IPS-18c (cell line): ENCODE results near the gene VEGFB.

ENCODE experiments used
- H3K4me3 ChIP-seq: 2 replicates; pipeline ENCODE4 v1.7.0; 2013; ENCODE audit warnings: low read depth, mild to moderate bottlenecking, low read length, moderate library complexity; ENCODE audit not compliant: insufficient read depth
- H3K9me3 ChIP-seq: one replicate; pipeline ENCODE4 v1.6.1; 2013; ENCODE audit warnings: mild to moderate bottlenecking, low read length, moderate library complexity; ENCODE audit not compliant: control insufficient read depth, insufficient read depth

Gene VEGFB

GRCh38 chr11:64263021-64263946 lies 28.9 kb downstream of the VEGFB start:
- no peak overlapping the region for H3K4me3 ChIP-seq
- no peaks in the 10 kb centered on the region for H3K9me3 ChIP-seq

- no peak overlapping the region for H3K4me3 ChIP-seq
Observed at GRCh38 chr11:64263947-64264317, 29.5 kb downstream of the VEGFB start.

DNA sequence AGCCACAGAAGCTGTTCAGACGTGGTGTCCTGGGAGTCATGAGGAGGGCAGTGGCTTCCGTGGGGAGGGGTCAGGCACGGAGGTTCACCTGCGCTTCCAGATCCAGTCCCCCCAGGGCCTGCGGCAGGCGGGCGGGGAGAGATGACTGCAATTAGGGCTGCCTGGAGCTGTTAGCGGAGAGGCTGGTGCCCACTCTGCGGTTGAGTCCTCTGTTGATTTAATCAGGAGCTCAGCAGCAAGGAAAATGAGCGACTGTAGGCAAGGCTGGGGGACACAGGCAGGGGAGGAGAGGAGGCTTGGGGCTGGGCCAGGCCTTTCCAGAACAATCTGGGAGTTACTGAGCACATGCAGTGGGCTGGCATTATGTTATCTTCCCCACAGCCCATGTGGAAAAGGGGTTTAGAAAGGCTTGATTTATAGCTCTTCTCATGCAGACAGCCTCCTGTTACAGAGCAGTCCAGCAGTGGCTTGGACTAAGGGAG lies 30.0 kb downstream of the VEGFB start:
- no peak overlapping the region for H3K4me3 ChIP-seq
- H3K9me3 ChIP-seq: no peaks in the 10 kb centered on the region

More at GRCh38 chr11:64263947-64264317, 29.5 kb downstream of the VEGFB start:
- H3K9me3 ChIP-seq: no peaks in the 10 kb centered on the region

- Histone ChIP-seq H3K4me3 (no peak overlapping the region), H3K9me3 (no peaks in the 10 kb centered on the region)
Observed at GRCh38 chr11:64265176-64266160, 31.1 kb downstream of the VEGFB start.

- H3K4me3 ChIP-seq: no peak overlapping the region
- H3K9me3 ChIP-seq: no peaks in the 10 kb centered on the region
Observed at GRCh38 chr11:64266339-64266738, 32.0 kb downstream of the VEGFB start.

GRCh38 chr11:64267207-64267945 lies 33.0 kb downstream of the VEGFB start:
- Histone ChIP-seq H3K9me3 (no peaks in the 10 kb centered on the region), H3K4me3 (no peak overlapping the region)

GRCh38 chr11:64268025-64268892 lies 33.9 kb downstream of the VEGFB start:
- Histone ChIP-seq H3K9me3 (no peaks in the 10 kb centered on the region), H3K4me3 (peak overlapping the region; percentile 87)

DNA sequence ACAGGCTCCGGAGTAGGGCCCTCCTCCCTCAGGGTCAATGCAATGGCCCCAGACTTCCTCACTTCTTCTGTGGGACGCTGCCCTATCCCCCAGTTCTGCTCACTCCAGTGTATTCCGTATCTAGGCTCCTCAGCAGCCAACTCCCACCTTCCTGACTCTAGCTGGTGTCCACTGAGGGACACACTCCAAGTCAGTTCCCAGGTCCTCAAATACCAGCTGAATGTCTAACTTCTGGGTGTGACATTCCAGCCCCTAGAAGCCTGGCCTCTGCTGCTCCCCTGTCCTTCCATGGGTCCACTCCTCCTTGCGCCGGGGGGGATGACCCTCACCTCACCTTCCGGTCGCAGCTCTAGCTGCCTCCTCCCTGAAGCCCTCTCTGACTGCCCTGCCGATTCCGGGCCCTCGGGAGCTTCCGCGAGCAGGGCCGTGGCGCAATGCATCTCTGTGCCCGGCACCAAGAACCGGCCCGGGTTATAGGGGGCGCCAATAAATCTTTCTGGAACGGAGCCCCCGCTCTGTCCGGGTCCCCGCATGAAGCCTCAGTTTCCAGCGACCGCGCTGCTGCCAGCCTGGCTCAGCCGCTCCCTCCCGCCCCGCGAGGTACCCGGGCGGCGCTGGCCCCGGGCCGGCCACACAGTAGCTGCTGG lies 34.6 kb downstream of the VEGFB start:
- Histone ChIP-seq H3K9me3 (no peaks in the 10 kb centered on the region), H3K4me3 (peak overlapping the region; percentile 87)

DNA sequence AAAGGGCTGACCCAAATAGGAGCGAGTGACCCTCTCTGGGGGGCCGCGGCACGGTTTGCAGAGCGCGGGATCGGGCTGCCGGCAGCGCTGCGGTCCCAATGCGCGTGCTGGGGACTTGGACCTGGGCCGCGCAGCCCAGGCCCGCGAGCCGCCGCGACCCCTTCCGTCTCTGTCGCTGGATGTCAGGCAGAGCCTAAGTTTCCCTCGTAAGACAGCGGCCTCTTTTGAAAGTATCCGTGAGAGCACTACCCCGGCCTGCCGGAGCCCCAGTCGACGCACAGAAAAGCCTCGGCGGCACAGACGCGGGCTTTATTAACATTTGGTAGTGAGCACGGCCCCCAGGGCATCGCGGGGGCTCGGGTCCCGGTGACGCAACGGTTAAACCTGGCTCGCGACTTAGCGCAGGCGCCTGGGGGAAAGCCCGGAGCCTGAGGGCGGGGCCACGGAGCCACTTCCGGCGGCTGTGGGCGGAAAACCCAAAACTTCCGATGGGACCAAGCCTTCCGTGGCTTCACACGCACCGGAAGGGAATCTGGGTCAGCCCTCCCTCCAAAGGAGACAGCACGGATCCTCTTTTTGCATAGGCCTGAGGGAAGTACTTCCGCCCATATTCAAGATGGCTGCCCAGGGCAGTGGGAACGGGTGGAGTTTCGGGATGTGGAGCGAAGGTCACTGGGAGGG lies 35.3 kb downstream of the VEGFB start:
- no peaks in the 10 kb centered on the region for H3K9me3 ChIP-seq
- H3K4me3 ChIP-seq: peak overlapping the region; percentile 87

DNA sequence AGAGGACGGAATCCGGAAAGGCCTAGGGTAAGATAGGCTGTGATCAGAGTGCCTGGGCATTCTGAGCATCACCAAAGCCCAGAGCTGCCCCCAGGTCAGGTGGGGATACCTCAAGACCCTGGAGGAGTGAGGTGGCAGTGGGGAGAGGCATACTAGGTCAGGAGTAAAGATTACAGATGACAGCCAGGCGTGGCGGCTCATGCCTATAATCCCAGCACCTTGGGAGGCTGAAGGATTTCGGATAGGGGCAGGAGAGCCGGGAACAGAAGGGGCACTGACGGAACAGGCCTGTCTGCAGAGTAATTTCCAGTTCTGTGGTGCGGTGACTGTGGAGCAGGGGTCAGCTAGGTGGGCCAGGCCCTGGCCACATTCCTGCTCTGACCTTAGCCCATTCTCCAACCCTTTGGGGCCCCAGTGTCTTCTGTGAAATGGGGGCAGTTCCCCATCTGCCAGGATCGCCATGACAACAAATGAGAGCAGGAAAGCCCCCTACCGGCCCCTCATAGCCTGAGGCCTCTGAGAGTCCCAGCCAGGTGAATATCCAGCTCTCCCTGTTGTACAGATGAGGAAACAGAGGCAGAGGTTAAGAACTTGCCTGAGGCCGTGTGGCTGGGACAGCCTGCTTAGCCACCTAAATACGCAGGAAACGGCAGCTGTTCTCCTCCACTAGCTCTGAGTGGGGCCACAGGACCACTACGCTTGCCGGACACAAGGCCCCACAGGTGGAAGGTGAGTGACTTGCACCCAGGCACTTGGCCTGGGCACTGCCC lies 40.8 kb downstream of the VEGFB start:
- no peak overlapping the region for H3K4me3 ChIP-seq
- H3K9me3 ChIP-seq: no peaks in the 10 kb centered on the region

GRCh38 chr11:64275841-64276240 lies 41.5 kb downstream of the VEGFB start:
- Histone ChIP-seq H3K4me3 (no peak overlapping the region), H3K9me3 (no peaks in the 10 kb centered on the region)

GRCh38 chr11:64276653-64277431 lies 42.5 kb downstream of the VEGFB start:
- Histone ChIP-seq H3K9me3 (no peaks in the 10 kb centered on the region), H3K4me3 (no peak overlapping the region)

DNA sequence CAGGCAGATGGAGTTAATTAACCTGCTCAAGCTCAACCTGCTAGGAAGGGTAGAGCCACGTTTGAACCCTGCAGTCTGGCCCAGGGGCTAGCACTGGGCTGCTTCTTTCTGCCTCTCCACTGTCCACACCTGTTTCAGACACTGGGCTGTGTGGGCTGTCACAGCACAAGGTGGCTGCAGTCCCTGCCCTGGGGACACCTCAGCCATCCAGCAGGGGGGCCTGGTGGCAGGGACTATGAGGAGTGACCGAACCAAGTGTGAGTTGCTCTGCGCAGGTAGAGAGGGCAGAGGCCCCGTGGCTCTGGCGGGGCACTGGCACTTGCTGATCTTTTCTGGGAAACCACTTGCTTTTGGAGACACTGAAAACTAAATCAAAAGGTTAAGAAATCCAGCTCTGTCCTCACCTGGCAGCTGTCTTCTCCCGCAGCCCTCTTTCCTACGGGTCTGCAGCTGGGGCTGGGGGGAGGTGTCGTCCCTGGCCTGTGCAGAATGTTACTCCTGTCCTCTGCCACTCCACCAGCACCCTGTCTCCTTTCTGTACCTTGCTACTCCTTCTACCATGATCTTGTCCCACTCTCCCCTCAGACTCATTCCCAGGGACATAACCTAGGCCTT lies 44.3 kb downstream of the VEGFB start:
- Histone ChIP-seq H3K4me3 (no peak overlapping the region), H3K9me3 (no peaks in the 10 kb centered on the region)
